PC-9 (cell line): ENCODE data around the gene RNASEL. TPM values are rescaled to one million over a fixed set of nuclear protein-coding genes. Genes with fewer than 3 reads are reported as not detected.
"Not testable (repeated sequence)": the region's sequence is repeated elsewhere in the genome, so short reads cannot be mapped to it uniquely, and the experiment has no call there.

Experiments used
- BruUV-seq: library from RNA; stranded (reverse); fragments of 400-500 nt; replicated peaks from 2 replicates; lab custom pipeline; 2021; lab: Mats Ljungman, UMichigan
- CTCF ChIA-PET: fragments of 300-600 bp; sonication (Branson Sonifier 250); formaldehyde crosslinking; loops from one replicate; lab custom pipeline; 2022; ENCODE audit warnings: antibody characterized with exemption; lab: Charles Lee
- POLR2A ChIA-PET: fragments of 300-600 bp; sonication (Branson Sonifier 250); formaldehyde crosslinking; loops from one replicate; lab custom pipeline; 2022; ENCODE audit warnings: antibody characterized with exemption; ENCODE audit not compliant: unreplicated experiment; lab: Charles Lee
- DNase-seq, 2 experiments: peaks; one replicate each; pipeline versions ENCODE4 v3.0.0 to v3.0.0-alpha.2; 2015 to 2022; ENCODE audit warnings: mixed read lengths in 1 of 2
- H2AFZ ChIP-seq: fragments of 200-600 bp; sonication (generic); 2 replicates; pipeline ENCODE4 v1.8.1; 2017; ENCODE audit warnings: antibody characterized with exemption
- H3F3A ChIP-seq: fragments of 200-600 bp; sonication (generic); 2 replicates; pipeline ENCODE4 v1.8.1; 2017; ENCODE audit warnings: antibody characterized with exemption, mild to moderate bottlenecking, low read depth; ENCODE audit not compliant: insufficient read depth
- H3K27ac ChIP-seq: fragments of 200-600 bp; sonication (generic); 2 replicates; pipeline ENCODE4 v1.6.1; 2016; ENCODE audit warnings: mixed run types
- H3K27me3 ChIP-seq: fragments of 200-600 bp; sonication (generic); 2 replicates; pipeline ENCODE4 v1.6.1; 2016; ENCODE audit warnings: low read depth, mixed run types; ENCODE audit not compliant: insufficient read depth
- H3K36me3 ChIP-seq: fragments of 200-600 bp; sonication (generic); 2 replicates; pipeline ENCODE4 v1.6.1; 2016; ENCODE audit warnings: low read depth, mixed run types
- H3K4me1 ChIP-seq: fragments of 200-600 bp; sonication (generic); replicated peaks from 2 replicates; pipeline ENCODE4 v1.6.1; 2016; ENCODE audit warnings: mixed run types; ENCODE audit not compliant: insufficient read depth
- H3K4me2 ChIP-seq: fragments of 200-600 bp; sonication (generic); 2 replicates; pipeline ENCODE4 v1.6.1; 2017; ENCODE audit warnings: mixed run types
- H3K4me3 ChIP-seq: fragments of 200-600 bp; sonication (generic); 2 replicates; pipeline ENCODE4 v1.6.1; 2016; ENCODE audit warnings: mixed run types
- H3K79me2 ChIP-seq: fragments of 200-600 bp; sonication (generic); 2 replicates; pipeline ENCODE4 v1.6.1; 2017; ENCODE audit warnings: low read depth, mixed run types
- H3K9me2 ChIP-seq: fragments of 200-600 bp; sonication (generic); 2 replicates; pipeline ENCODE4 v1.8.1; 2017; ENCODE audit warnings: mild to moderate bottlenecking; ENCODE audit not compliant: insufficient read depth
- H3K9me3 ChIP-seq: fragments of 200-600 bp; sonication (generic); 2 replicates; pipeline ENCODE4 v1.8.1; 2016; ENCODE audit warnings: low read depth; ENCODE audit not compliant: insufficient read depth
- H4K20me1 ChIP-seq: fragments of 200-600 bp; sonication (generic); 2 replicates; pipeline ENCODE4 v1.8.1; 2017; ENCODE audit not compliant: insufficient read depth
- CTCF ChIP-seq: fragments of 200-600 bp; sonication (generic); conservative IDR thresholded peaks from 2 replicates; pipeline ENCODE4 v1.6.1; 2017; ENCODE audit warnings: mixed run types, antibody characterized with exemption, mild to moderate bottlenecking, moderate library complexity
- EZH2 ChIP-seq: fragments of 200-600 bp; sonication (generic); IDR thresholded peaks from 2 replicates; pipeline ENCODE4 v1.8.0; 2017; ENCODE audit warnings: antibody characterized with exemption, low read depth
- intact Hi-C: fragments of 100-400 bp; cut with micrococcal nuclease; formaldehyde crosslinking; loops from one replicate; pipeline ENCODE4 v1.10.0; 2022; ENCODE audit not compliant: unreplicated experiment
- total RNA-seq: library from RNA; stranded (reverse); gene quantifications from 2 replicates; pipeline ENCODE4 v1.2.3, GENCODE V29; 2021

Gene RNASEL
- total RNA-seq, 1 experiment from 2014 or later: 6.3 TPM

DNA sequence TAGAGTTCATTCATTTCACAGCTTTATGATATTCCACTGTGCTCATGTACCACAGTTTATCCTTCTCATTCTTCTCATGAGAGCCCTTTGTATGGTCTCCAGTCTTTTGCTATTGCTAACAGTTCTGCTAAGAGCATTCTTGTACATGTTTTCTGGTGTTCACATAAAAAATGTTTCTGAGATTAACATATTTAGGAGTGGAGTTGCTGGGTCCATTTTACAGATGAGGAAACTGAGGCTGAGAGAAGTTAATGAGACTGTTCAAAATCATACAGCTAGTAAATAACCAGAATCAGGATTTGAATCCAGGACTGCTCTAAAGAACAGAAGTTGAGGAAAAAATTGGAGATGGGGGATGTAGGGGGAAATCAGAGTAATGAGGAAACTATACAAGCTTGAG, 44.0 kb upstream of the RNASEL start:
- H3K4me2 ChIP-seq: no peak overlapping the region
- no peak overlapping the region for H3K27ac ChIP-seq
- no peaks in the 10 kb centered on the region for H3K9me2 ChIP-seq
- ChIA-PET POLR2A (no interaction called here), CTCF (no interaction called here)
- no peaks in the 10 kb centered on the region for H3K9me3 ChIP-seq
- H3K27me3 ChIP-seq: no peaks in the 10 kb centered on the region
- BruUV-seq: no TSS peak
- DNase-seq: no peak
- TF ChIP-seq CTCF (no peak), EZH2 (no peak)
- H2AFZ ChIP-seq: no peak overlapping the region
- no peaks in the 10 kb centered on the region for H3K4me1 ChIP-seq
- H3K36me3 ChIP-seq: no peaks in the 10 kb centered on the region
- no peak overlapping the region for H3K4me3 ChIP-seq
- no peaks in the 10 kb centered on the region for H4K20me1 ChIP-seq
- H3K79me2 ChIP-seq: no peaks in the 10 kb centered on the region
- no peaks in the 10 kb centered on the region for H3F3A ChIP-seq
- intact Hi-C loops: no loop called here

DNA sequence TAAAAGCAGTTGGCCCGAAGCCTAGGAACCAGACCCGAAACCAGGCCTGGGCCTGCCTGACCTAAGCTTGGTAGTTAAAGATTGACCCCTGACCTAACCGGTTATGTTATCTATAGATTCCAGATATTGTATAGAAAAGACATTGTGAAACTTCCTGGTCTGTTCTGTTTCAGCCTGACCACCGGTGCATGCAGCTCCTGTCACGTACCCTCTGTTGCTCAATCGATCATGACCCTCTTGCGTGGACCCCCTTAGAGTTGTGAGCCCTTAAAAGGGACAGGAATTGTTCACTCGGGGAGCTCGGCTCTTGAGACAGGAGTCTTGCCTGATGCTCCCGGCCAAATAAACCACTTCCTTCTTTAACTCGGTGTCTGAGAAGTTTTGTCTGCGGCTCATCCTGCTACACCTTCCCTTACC, 43.4 kb upstream of the RNASEL start:
- H3K9me2 ChIP-seq, H3K36me3 ChIP-seq, H2AFZ ChIP-seq, CTCF ChIA-PET, DNase-seq, H3F3A ChIP-seq, H4K20me1 ChIP-seq, BruUV-seq, POLR2A ChIA-PET, H3K9me3 ChIP-seq, H3K27me3 ChIP-seq, H3K4me2 ChIP-seq, intact Hi-C loops, H3K4me3 ChIP-seq, H3K27ac ChIP-seq, H3K4me1 ChIP-seq, H3K79me2 ChIP-seq: not testable (repeated sequence)

DNA sequence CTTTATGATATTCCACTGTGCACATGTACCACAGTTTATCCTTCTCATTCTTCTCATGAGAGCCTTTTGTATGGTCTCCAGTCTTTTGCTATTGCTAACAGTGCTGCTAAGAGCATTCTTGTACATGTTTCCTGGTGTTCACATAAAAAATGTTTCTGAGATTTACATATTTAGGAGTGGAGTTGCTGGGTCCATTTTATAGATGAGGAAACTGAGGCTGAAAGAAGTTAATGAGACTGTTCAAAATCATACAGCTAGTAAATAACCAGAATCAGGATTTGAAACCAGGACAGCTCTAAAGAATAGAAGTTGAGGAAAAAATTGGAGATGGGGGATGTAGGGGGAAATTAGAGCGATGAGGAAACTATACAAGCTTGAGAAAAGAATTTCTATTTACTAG, 42.9 kb upstream of the RNASEL start:
- Histone ChIP-seq H3K27ac (no peak overlapping the region), H3F3A (no peaks in the 10 kb centered on the region), H4K20me1 (no peaks in the 10 kb centered on the region), H3K9me2 (no peaks in the 10 kb centered on the region), H3K4me3 (no peak overlapping the region), H3K9me3 (no peaks in the 10 kb centered on the region), H3K4me1 (no peaks in the 10 kb centered on the region), H3K79me2 (no peaks in the 10 kb centered on the region), H3K36me3 (no peaks in the 10 kb centered on the region), H3K4me2 (no peak overlapping the region), H3K27me3 (no peaks in the 10 kb centered on the region), H2AFZ (no peak overlapping the region)
- intact Hi-C loops: no loop called here
- ChIA-PET CTCF (no interaction called here), POLR2A (no interaction called here)
- no peak for DNase-seq
- TF ChIP-seq CTCF (no peak), EZH2 (no peak)
- BruUV-seq: no TSS peak

DNA sequence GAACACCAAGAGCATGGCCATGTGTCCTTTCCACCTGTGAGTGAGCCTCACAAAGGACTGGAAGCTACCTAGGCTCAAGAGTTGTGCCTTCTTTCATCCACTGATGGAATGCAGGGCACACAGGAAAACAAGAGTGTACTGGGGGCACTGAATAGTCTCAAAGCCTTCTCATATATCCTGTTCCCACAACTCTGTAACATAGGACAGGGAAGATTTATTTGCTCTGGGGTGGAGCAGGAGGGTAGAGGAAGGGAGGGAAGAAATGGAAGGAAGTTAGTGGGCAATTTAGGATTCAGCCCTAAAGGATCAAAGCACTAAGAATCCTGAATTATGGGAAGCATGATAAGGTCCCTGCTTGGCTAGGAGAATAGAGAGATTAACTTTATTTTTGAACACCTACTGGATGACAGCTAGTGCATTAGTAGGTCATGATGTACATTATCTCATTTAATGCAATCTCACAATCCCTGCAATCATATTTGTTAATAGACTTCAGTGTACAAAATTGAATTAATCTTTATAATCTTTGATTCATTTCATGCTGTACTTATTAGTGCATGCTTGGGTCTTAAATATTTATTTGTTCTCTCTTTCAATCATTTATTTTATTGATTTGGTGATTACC, 42.1 kb upstream of the RNASEL start:
- CTCF ChIA-PET: no interaction called here
- intact Hi-C loops: no loop called here

More for the DNA sequence above, 42.1 kb upstream of the RNASEL start:
- Histone ChIP-seq H3K4me1 (peaks cover 7% of the 10 kb centered on the region), H3K4me2 (no peak overlapping the region), H3K36me3 (no peaks in the 10 kb centered on the region), H3K9me3 (no peaks in the 10 kb centered on the region), H3K4me3 (no peak overlapping the region), H4K20me1 (no peaks in the 10 kb centered on the region), H3K27me3 (no peaks in the 10 kb centered on the region), H3K27ac (no peak overlapping the region), H3K9me2 (no peaks in the 10 kb centered on the region), H2AFZ (no peak overlapping the region), H3F3A (no peaks in the 10 kb centered on the region), H3K79me2 (no peaks in the 10 kb centered on the region)
- DNase-seq: no peak
- POLR2A ChIA-PET: no interaction called here
- no peak for TF ChIP-seq EZH2
- no TSS peak for BruUV-seq
